GM23248 (cell line): Measurements from ENCODE around the gene HTR3C.
"Not testable (repeated sequence)": the region's sequence is repeated elsewhere in the genome, so short reads cannot be mapped to it uniquely, and the experiment has no call there.

ENCODE experiments used
- EZH2 ChIP-seq: fragments of 200-600 bp; sonication (generic); IDR thresholded peaks from 2 replicates; pipeline ENCODE4 v1.6.1; 2018; ENCODE audit warnings: antibody characterized with exemption, mild to moderate bottlenecking; ENCODE audit not compliant: insufficient read depth, poor library complexity, severe bottlenecking
- EZH2phosphoT487 ChIP-seq: fragments of 200-600 bp; sonication (generic); IDR thresholded peaks from 2 replicates; pipeline ENCODE4 v1.6.1; 2018; ENCODE audit warnings: antibody characterized with exemption, moderate library complexity, mild to moderate bottlenecking, low read depth; ENCODE audit not compliant: insufficient read depth

GRCh38 chr3:184007143-184007813 is 45.6 kb upstream of the HTR3C start:
- TF ChIP-seq EZH2, EZH2phosphoT487: not testable (repeated sequence)
